Mucosa of stomach (tissue), 1 donor: Measurements from ENCODE around the gene EFS.
"Not testable (repeated sequence)": the region's sequence is repeated elsewhere in the genome, so short reads cannot be mapped to it uniquely, and the experiment has no call there.

Source experiments
- H3K27me3 ChIP-seq: one replicate; pipeline ENCODE4 v1.7.0; 2013; ENCODE audit warnings: mild to moderate bottlenecking, low read length; ENCODE audit not compliant: control insufficient read depth, insufficient read depth
- H3K36me3 ChIP-seq: one replicate; pipeline ENCODE4 v1.7.0; 2013; ENCODE audit warnings: low read length; ENCODE audit not compliant: control insufficient read depth, insufficient read depth
- H3K4me1 ChIP-seq: one replicate; pipeline ENCODE4 v1.7.0; 2013; ENCODE audit warnings: mild to moderate bottlenecking, low read length; ENCODE audit not compliant: control insufficient read depth, insufficient read depth
- H3K4me3 ChIP-seq: one replicate; pipeline ENCODE4 v1.7.0; 2013; ENCODE audit warnings: low read length
- H3K9ac ChIP-seq: one replicate; pipeline ENCODE4 v1.7.0; 2013; ENCODE audit warnings: mild to moderate bottlenecking, low read length, moderate library complexity
- H3K9me3 ChIP-seq: one replicate; pipeline ENCODE4 v1.7.0; 2013; ENCODE audit warnings: mild to moderate bottlenecking, low read length, moderate library complexity; ENCODE audit not compliant: control insufficient read depth
- donor health status: Pancreatic carcinoma.

EFS gene

DNA sequence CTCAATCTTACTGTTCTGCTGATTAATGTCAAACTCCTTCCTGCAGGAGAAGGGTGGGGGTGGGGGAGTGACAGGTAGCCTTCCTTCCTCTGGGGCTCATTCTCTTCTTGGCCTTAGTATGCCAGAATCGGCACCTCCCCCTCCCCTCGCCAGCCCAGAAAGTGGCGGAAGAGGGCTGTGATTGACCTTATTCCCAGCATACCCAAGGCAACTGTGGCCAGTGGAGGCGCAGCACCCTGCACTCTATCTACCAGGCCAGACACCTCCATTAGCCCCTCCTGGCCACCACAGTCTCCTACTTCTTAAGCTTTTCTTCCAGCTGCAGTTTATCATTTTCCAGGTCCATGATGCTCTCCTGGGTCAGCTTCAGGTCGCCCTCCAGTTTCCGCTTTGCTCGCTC lies 27.6 kb upstream of the EFS start:
- no peaks in the 10 kb centered on the region for H3K9me3 ChIP-seq
- no peaks in the 10 kb centered on the region for H3K27me3 ChIP-seq
- H3K9ac ChIP-seq, result no peak overlapping the region
- no peaks in the 10 kb centered on the region for H3K4me1 ChIP-seq
- H3K4me3 ChIP-seq, result no peak overlapping the region
- H3K36me3 ChIP-seq, result no peaks in the 10 kb centered on the region

DNA sequence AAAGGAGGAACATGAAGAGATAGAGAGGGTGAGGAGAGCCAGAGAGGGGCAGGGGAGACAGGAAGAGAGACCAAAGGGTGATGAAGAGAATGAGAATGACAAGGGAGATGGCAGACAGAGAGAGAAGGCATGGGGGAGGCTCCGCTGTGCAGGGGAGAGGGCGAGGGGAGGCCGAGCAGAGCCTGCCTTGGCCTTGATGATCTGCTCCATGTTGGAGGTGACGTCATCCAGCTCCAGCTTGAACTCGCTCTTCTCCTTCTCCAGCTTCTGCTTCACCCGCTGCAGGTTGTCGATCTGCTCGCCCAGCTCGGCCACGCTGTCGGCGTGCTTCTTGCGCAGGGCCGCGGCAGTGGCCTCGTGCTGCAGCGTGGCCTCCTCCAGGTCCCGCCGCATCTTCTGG lies 24.9 kb upstream of the EFS start:
- H3K4me1 ChIP-seq, H3K27me3 ChIP-seq, H3K9ac ChIP-seq, H3K4me3 ChIP-seq, H3K9me3 ChIP-seq, H3K36me3 ChIP-seq: not testable (repeated sequence)

DNA sequence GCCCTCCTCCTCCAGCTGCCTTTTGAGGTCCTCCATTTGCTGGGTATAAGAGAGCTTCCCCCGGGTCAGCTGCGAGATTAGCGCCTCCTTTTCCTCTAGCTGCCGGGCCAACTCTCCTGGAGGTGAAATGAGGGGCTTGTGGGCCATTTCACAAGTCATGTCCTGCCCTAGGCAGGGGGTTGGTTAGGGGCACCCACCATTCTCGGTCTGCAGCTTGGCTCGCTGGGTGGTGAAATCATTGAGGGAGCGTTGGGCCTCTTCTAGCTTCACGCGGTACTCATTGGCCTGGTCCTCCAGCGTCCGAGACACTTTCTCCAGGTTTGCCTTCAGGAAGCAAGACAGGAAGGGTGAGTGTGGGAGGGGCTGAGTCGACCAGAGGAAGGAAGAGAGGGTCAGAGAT lies 24.4 kb upstream of the EFS start:
- H3K9ac ChIP-seq, result no peak overlapping the region
- no peaks in the 10 kb centered on the region for H3K9me3 ChIP-seq
- no peaks in the 10 kb centered on the region for H3K27me3 ChIP-seq
- no peaks in the 10 kb centered on the region for H3K4me1 ChIP-seq
- H3K4me3 ChIP-seq, result no peak overlapping the region
- no peaks in the 10 kb centered on the region for H3K36me3 ChIP-seq

DNA sequence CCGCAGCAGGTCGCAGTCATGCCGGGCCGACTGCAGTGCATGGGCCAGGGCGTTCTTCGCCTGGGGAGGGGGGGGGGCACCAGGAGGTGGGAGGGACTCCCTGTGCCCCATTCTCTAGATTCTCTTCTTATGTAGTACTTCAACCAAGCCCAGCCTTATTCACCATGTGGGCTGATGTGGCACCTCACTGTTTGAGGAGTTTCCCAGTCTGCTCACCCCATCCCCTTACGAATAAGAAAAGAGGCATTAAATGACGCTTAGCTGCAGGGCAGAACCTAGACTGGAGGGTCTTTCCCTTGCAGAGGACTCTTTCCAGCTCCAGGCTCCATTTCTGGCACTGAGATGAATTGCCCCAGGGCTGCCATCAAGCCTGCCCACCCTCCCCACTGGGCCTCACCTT lies 24.0 kb upstream of the EFS start:
- H3K4me1 ChIP-seq, result no peaks in the 10 kb centered on the region
- no peak overlapping the region for H3K9ac ChIP-seq
- no peak overlapping the region for H3K4me3 ChIP-seq
- H3K9me3 ChIP-seq, result no peaks in the 10 kb centered on the region
- H3K27me3 ChIP-seq, result no peaks in the 10 kb centered on the region
- H3K36me3 ChIP-seq, result no peaks in the 10 kb centered on the region

DNA sequence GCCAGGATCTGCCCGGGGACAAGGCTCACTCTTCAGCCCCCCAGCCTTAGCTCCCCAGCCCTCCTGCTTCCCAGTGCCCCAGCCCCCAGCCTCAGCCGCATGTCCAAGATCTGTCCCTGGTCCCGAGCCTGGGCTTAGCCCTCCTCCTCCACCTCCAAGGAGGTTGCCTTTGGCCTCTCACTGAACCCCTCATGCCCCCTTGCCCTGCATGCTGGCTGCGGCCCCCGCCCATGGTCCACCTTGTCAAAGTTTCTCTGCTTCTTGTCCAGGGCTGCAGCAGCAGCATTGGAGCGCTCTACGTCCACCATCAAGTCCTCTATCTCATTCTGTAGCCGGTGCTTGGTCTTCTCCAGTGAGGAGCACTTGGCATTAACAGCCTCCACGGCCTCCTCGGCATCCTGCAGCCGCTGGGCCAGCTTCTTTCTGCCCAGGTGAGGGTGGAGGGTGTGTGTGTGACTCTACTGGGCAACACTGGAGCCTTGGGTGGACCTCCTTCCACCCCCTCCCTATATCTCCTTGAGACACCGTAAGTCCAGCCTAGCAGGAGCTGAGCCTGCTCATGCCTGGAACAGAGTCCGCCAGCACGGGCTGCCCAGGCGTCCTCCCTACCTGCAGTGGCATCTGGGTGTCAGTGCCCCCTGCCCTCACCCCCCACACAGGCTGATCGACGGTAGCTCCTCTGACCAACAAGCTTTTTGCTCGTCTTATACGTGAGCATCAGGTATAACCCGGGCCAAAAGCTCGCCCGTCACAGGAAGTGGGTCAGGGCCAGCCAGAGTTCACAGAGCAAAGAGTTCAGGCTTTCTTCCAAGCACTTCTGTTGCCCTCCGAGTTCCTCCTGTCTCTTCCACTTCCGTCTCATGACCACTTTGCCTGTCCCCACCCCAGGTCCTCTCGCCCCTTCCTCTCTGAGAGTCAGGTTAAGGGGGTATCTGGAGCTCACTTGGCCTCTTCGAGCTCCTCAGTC lies 23.2 kb upstream of the EFS start:
- no peaks in the 10 kb centered on the region for H3K27me3 ChIP-seq
- H3K4me3 ChIP-seq, result no peak overlapping the region
- H3K36me3 ChIP-seq, result no peaks in the 10 kb centered on the region
- H3K9ac ChIP-seq, result no peak overlapping the region
- H3K9me3 ChIP-seq, result no peaks in the 10 kb centered on the region
- H3K4me1 ChIP-seq, result no peaks in the 10 kb centered on the region

DNA sequence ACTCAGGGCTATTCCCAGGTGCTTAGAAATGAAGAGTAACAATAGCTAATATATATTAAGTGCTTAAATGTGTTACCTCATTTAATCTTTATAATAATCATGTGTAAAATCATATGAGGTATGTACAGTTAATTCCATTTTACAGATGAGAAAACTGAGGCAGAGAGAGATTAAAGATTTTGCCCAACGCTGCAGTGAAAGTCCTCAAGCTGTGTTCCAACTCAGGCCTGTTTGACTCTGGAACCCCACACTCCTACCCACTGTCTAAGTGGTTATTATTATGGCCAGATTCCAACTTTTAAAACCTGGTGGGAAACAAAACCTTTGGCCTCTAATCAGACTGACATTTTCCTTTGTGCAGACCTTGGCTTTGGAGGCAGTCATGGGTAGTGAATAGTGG lies 22.0 kb upstream of the EFS start:
- no peak overlapping the region for H3K4me3 ChIP-seq
- no peaks in the 10 kb centered on the region for H3K36me3 ChIP-seq
- H3K9ac ChIP-seq, result no peak overlapping the region
- H3K27me3 ChIP-seq, result no peaks in the 10 kb centered on the region
- H3K4me1 ChIP-seq, result no peaks in the 10 kb centered on the region
- H3K9me3 ChIP-seq, result no peaks in the 10 kb centered on the region

DNA sequence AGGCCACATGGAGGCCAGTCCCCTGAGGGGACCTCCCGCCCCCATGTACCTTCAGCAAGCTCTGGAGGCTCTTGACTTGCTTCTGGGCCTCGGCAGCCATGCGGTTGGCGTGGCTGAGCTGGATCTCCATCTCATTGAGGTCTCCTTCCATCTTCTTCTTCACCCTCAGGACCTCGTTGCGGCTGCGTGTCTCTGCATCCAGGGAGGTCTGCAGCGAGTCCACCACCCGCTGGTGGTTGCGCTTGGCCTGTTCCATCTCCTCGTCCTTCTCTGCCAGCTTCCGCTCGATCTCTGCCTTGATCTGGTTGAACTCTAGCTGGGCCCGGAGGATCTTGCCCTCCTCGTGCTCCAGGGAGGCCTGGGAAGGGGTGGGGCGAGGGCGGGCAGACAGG lies 21.3 kb upstream of the EFS start:
- H3K27me3 ChIP-seq, H3K4me1 ChIP-seq, H3K36me3 ChIP-seq, H3K4me3 ChIP-seq, H3K9ac ChIP-seq, H3K9me3 ChIP-seq: not testable (repeated sequence)

DNA sequence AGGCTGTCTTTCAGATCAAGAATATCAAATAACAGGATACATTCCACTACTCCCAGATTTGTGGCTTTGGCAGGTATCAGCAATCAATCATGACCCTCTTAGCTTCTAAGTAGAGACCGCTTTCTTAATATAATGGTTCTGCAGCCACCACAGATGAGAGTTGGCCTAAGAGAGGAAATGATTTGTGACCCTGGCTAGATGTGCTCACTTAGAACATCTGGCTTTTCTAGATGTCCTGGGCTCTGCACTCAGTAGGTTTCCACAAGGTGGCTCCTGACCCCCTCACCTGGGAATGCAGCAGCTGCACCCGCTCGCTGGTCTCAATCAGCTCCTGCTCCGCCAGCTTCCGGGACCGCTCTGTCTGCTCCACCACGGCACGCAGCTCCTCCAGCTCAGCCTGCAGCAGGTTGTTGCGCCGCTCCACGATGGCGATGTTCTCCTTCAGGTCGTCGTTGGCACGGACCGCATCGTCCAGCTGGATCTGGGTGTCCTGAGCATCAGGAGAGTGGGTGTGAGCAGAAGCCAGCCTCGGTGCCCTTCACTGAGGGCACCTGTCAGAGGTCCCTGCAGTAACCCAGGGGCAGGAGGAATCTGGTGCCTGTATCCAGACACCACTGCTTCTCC lies 20.8 kb upstream of the EFS start:
- Histone ChIP-seq H3K9me3 (no peaks in the 10 kb centered on the region), H3K36me3 (no peaks in the 10 kb centered on the region), H3K9ac (no peak overlapping the region), H3K27me3 (no peaks in the 10 kb centered on the region), H3K4me3 (no peak overlapping the region), H3K4me1 (no peaks in the 10 kb centered on the region)

DNA sequence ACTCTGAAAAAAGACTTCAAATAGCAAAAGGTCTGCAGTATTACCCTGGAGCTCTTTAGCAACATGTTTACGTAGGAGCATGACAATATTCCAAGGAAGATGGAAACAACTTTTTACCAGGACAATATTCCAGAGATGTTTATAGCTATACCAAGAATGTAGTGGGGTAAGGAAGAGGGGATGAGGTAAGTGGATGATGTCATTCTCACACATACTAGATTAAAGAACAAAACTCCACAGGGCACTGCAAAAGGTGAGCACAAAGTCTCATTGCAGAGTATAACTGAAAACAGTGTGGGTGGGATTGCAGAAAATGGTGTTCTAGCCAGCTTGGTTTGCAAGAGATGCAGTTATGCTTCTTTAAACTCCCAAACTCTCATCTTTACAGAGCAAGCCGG lies 20.3 kb upstream of the EFS start:
- H3K36me3 ChIP-seq, result no peaks in the 10 kb centered on the region
- H3K27me3 ChIP-seq, result no peaks in the 10 kb centered on the region
- H3K4me3 ChIP-seq, result no peak overlapping the region
- H3K9me3 ChIP-seq, result no peaks in the 10 kb centered on the region
- no peak overlapping the region for H3K9ac ChIP-seq
- no peaks in the 10 kb centered on the region for H3K4me1 ChIP-seq

DNA sequence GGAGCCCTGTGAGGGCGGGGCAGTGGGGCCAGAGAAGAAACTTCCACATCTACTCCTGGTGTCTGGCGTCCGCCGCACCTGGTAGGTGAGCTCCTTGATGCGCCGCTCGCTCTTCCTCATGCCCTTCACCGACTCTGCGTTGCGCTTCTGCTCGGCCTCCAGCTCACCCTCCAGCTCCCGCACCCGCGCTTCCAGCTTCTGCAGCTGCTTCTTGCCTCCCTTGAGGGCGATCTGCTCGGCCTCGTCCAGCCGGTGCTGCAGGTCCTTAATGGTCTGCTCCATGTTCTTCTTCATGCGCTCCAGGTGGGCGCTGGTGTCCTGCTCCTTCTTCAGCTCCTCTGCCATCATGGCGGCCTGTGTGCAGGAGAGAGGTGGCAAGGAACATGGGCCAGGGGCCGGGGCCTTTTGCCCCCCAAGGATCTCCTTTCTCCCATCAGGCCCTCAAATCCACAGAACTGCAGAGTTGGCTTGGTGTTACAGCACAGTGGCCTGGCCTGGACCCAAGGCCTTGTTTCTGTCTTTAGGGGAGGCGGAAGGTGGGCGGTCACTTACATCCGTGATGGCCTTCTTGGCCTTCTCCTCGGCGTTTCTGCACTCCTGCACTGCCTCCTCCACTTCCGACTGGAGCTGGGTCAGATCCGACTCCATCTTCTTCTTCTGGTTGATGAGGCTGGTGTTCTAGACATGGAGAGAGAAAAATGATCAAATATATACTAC lies 19.6 kb upstream of the EFS start:
- H3K4me1 ChIP-seq, result peaks cover 3% of the 10 kb centered on the region
- H3K36me3 ChIP-seq, result no peaks in the 10 kb centered on the region
- no peaks in the 10 kb centered on the region for H3K9me3 ChIP-seq
- H3K4me3 ChIP-seq, result no peak overlapping the region
- H3K9ac ChIP-seq, result no peak overlapping the region
- H3K27me3 ChIP-seq, result no peaks in the 10 kb centered on the region

DNA sequence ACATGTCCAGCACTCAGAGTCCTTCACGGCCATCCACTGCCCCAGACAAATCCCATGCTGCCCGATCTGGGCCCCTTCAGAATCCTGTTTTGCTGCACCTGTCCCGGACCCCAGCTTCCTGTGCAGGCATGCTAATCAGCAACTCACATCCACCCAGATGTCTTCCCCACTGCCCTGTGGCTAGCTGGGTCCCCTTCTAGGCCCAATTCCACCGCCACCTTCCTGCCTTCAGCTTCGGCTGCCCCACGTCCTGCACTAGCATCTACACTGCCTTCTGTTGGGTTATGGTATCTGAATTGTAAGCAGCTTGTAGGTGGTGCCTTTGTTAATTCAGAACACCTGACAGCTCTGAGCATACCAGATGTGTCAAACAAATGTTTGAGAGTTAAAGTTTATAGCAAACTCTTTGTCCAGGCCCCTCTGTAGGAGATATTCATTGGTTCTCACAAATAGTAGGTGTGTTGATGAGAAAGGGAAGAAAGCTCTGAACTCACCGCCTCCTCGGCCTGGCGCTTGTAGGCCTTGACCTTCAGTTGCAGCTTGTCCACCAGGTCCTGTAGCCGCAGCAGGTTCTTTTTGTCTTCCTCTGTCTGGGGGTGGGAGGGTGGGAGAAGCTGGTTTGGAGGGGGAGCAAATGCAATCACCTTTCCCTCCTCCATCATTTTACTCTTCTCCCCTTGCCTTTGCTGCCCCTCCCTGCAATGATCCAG lies 17.9 kb upstream of the EFS start:
- H3K4me1 ChIP-seq, result peaks cover 4% of the 10 kb centered on the region
- H3K27me3 ChIP-seq, result no peaks in the 10 kb centered on the region
- no peak overlapping the region for H3K4me3 ChIP-seq
- H3K9ac ChIP-seq, result no peak overlapping the region
- H3K9me3 ChIP-seq, result no peaks in the 10 kb centered on the region
- no peaks in the 10 kb centered on the region for H3K36me3 ChIP-seq

DNA sequence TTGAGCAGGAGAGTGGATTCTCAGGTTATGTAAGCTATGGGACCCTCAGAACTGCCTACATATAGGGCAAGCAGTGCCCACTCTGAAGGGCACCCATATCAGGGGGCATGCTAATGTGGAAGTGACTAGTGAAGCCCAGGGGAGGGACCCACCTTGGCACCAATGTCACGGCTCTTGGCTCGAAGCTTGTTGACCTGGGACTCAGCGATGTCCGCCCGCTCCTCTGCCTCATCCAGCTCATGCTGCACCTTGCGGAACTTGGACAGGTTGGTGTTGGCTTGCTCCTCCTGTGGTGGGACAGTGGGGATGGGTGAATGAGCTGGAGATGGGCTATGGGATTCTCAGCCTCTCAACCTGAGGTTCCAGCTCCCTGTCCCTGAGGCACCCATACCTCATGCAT lies 17.3 kb upstream of the EFS start:
- no peak overlapping the region for H3K9ac ChIP-seq
- peaks cover 4% of the 10 kb centered on the region for H3K4me1 ChIP-seq
- H3K9me3 ChIP-seq, result no peaks in the 10 kb centered on the region
- H3K36me3 ChIP-seq, result no peaks in the 10 kb centered on the region
- H3K27me3 ChIP-seq, result no peaks in the 10 kb centered on the region
- H3K4me3 ChIP-seq, result no peak overlapping the region
